ENCODE data around the gene FCHO1.

FCHO1 gene

GRCh38 chr19:17803264-17803896 lies 52.1 kb downstream of the FCHO1 start:
- Histone ChIP-seq H3K27me3 (ENCODE audit: control insufficient read depth in 2 of 2, insufficient read depth in 2 of 2, low read length in 2 of 2) (peaks cover 0 to 4% of the 10 kb centered on the region in 2 donors), H3K4me3 (ENCODE audit: low read length in 2 of 2) (no peak overlapping the region), H3K27ac (ENCODE audit: low read depth in 2 of 2, low read length in 2 of 2) (no peak overlapping the region), H3K4me1 (ENCODE audit: control insufficient read depth in 2 of 2, insufficient read depth in 2 of 2, low read length in 2 of 2) (peaks cover 4 to 9% of the 10 kb centered on the region in 2 donors), H3K9me3 (ENCODE audit: control insufficient read depth in 2 of 2, low read length in 2 of 2) (no peaks in the 10 kb centered on the region), H3K9ac (ENCODE audit: low read depth in 1 of 2, low read length in 2 of 2) (no peak overlapping the region), H3K36me3 (ENCODE audit: control insufficient read depth in 2 of 2, insufficient read depth in 2 of 2, low read length in 2 of 2) (peaks cover 11% of the 10 kb centered on the region in 2 donors)

GRCh38 chr19:17805427-17805826 lies 54.1 kb downstream of the FCHO1 start:
- H3K9me3 ChIP-seq (ENCODE audit: control insufficient read depth in 2 of 2, low read length in 2 of 2): no peaks in the 10 kb centered on the region
- H3K36me3 ChIP-seq (ENCODE audit: control insufficient read depth in 2 of 2, insufficient read depth in 2 of 2, low read length in 2 of 2): peaks cover 19 to 22% of the 10 kb centered on the region in 2 donors

GRCh38 chr19:17806945-17807344 lies 55.7 kb downstream of the FCHO1 start:
- peaks cover 0 to 4% of the 10 kb centered on the region in 2 donors for H3K27me3 ChIP-seq (ENCODE audit: control insufficient read depth in 2 of 2, insufficient read depth in 2 of 2, low read length in 2 of 2)
- H3K27ac ChIP-seq (ENCODE audit: low read depth in 2 of 2, low read length in 2 of 2): no peak overlapping the region
- no peaks in the 10 kb centered on the region for H3K9me3 ChIP-seq (ENCODE audit: control insufficient read depth in 2 of 2, low read length in 2 of 2)
- H3K4me1 ChIP-seq (ENCODE audit: control insufficient read depth in 2 of 2, insufficient read depth in 2 of 2, low read length in 2 of 2): no peaks in the 10 kb centered on the region
- no peak overlapping the region for H3K9ac ChIP-seq (ENCODE audit: low read depth in 1 of 2, low read length in 2 of 2)
- no peak overlapping the region for H3K4me3 ChIP-seq (ENCODE audit: low read length in 2 of 2)
- peaks cover 28 to 30% of the 10 kb centered on the region in 2 donors for H3K36me3 ChIP-seq (ENCODE audit: control insufficient read depth in 2 of 2, insufficient read depth in 2 of 2, low read length in 2 of 2)

More at GRCh38 chr19:17805427-17805826, 54.1 kb downstream of the FCHO1 start:
- Histone ChIP-seq H3K4me1 (ENCODE audit: control insufficient read depth in 2 of 2, insufficient read depth in 2 of 2, low read length in 2 of 2) (peaks cover 0 to under 1% of the 10 kb centered on the region in 2 donors), H3K9ac (ENCODE audit: low read depth in 1 of 2, low read length in 2 of 2) (no peak overlapping the region), H3K27me3 (ENCODE audit: control insufficient read depth in 2 of 2, insufficient read depth in 2 of 2, low read length in 2 of 2) (peaks cover 0 to 4% of the 10 kb centered on the region in 2 donors), H3K4me3 (ENCODE audit: low read length in 2 of 2) (no peak overlapping the region), H3K27ac (ENCODE audit: low read depth in 2 of 2, low read length in 2 of 2) (no peak overlapping the region)

GRCh38 chr19:17807731-17808316 lies 56.5 kb downstream of the FCHO1 start:
- Histone ChIP-seq H3K4me3 (ENCODE audit: low read length in 2 of 2) (no peak overlapping the region), H3K36me3 (ENCODE audit: control insufficient read depth in 2 of 2, insufficient read depth in 2 of 2, low read length in 2 of 2) (peaks cover 30 to 37% of the 10 kb centered on the region in 2 donors), H3K27me3 (ENCODE audit: control insufficient read depth in 2 of 2, insufficient read depth in 2 of 2, low read length in 2 of 2) (peaks cover 0 to 4% of the 10 kb centered on the region in 2 donors)

GRCh38 chr19:17811103-17811502 lies 59.8 kb downstream of the FCHO1 start:
- H3K9ac ChIP-seq (ENCODE audit: low read depth in 1 of 2, low read length in 2 of 2): no peak overlapping the region
- peaks cover 0 to 4% of the 10 kb centered on the region in 2 donors for H3K27me3 ChIP-seq (ENCODE audit: control insufficient read depth in 2 of 2, insufficient read depth in 2 of 2, low read length in 2 of 2)

More at GRCh38 chr19:17807731-17808316, 56.5 kb downstream of the FCHO1 start:
- H3K9me3 ChIP-seq (ENCODE audit: control insufficient read depth in 2 of 2, low read length in 2 of 2): no peaks in the 10 kb centered on the region
- no peaks in the 10 kb centered on the region for H3K4me1 ChIP-seq (ENCODE audit: control insufficient read depth in 2 of 2, insufficient read depth in 2 of 2, low read length in 2 of 2)
- no peak overlapping the region for H3K9ac ChIP-seq (ENCODE audit: low read depth in 1 of 2, low read length in 2 of 2)
- H3K27ac ChIP-seq (ENCODE audit: low read depth in 2 of 2, low read length in 2 of 2): no peak overlapping the region

GRCh38 chr19:17811681-17812080 lies 60.4 kb downstream of the FCHO1 start:
- Histone ChIP-seq H3K4me3 (ENCODE audit: low read length in 2 of 2) (no peak overlapping the region), H3K4me1 (ENCODE audit: control insufficient read depth in 2 of 2, insufficient read depth in 2 of 2, low read length in 2 of 2) (no peaks in the 10 kb centered on the region), H3K9me3 (ENCODE audit: control insufficient read depth in 2 of 2, low read length in 2 of 2) (no peaks in the 10 kb centered on the region), H3K27me3 (ENCODE audit: control insufficient read depth in 2 of 2, insufficient read depth in 2 of 2, low read length in 2 of 2) (peaks cover 0 to 4% of the 10 kb centered on the region in 2 donors), H3K27ac (ENCODE audit: low read depth in 2 of 2, low read length in 2 of 2) (no peak overlapping the region), H3K9ac (ENCODE audit: low read depth in 1 of 2, low read length in 2 of 2) (no peak overlapping the region), H3K36me3 (ENCODE audit: control insufficient read depth in 2 of 2, insufficient read depth in 2 of 2, low read length in 2 of 2) (peaks cover 33% of the 10 kb centered on the region in 2 donors)

More at GRCh38 chr19:17811103-17811502, 59.8 kb downstream of the FCHO1 start:
- Histone ChIP-seq H3K9me3 (ENCODE audit: control insufficient read depth in 2 of 2, low read length in 2 of 2) (no peaks in the 10 kb centered on the region), H3K4me1 (ENCODE audit: control insufficient read depth in 2 of 2, insufficient read depth in 2 of 2, low read length in 2 of 2) (no peaks in the 10 kb centered on the region), H3K27ac (ENCODE audit: low read depth in 2 of 2, low read length in 2 of 2) (no peak overlapping the region), H3K4me3 (ENCODE audit: low read length in 2 of 2) (no peak overlapping the region), H3K36me3 (ENCODE audit: control insufficient read depth in 2 of 2, insufficient read depth in 2 of 2, low read length in 2 of 2) (peaks cover 33% of the 10 kb centered on the region in 2 donors)

GRCh38 chr19:17812099-17812498 lies 60.8 kb downstream of the FCHO1 start:
- Histone ChIP-seq H3K27me3 (ENCODE audit: control insufficient read depth in 2 of 2, insufficient read depth in 2 of 2, low read length in 2 of 2) (peaks cover 0 to 4% of the 10 kb centered on the region in 2 donors), H3K36me3 (ENCODE audit: control insufficient read depth in 2 of 2, insufficient read depth in 2 of 2, low read length in 2 of 2) (peaks cover 33% of the 10 kb centered on the region in 2 donors), H3K27ac (ENCODE audit: low read depth in 2 of 2, low read length in 2 of 2) (no peak overlapping the region), H3K4me3 (ENCODE audit: low read length in 2 of 2) (no peak overlapping the region), H3K4me1 (ENCODE audit: control insufficient read depth in 2 of 2, insufficient read depth in 2 of 2, low read length in 2 of 2) (no peaks in the 10 kb centered on the region), H3K9me3 (ENCODE audit: control insufficient read depth in 2 of 2, low read length in 2 of 2) (no peaks in the 10 kb centered on the region), H3K9ac (ENCODE audit: low read depth in 1 of 2, low read length in 2 of 2) (no peak overlapping the region)

- no peaks in the 10 kb centered on the region for H3K9me3 ChIP-seq (ENCODE audit: control insufficient read depth in 2 of 2, low read length in 2 of 2)
- H3K4me3 ChIP-seq (ENCODE audit: low read length in 2 of 2): no peak overlapping the region
- H3K27ac ChIP-seq (ENCODE audit: low read depth in 2 of 2, low read length in 2 of 2): no peak overlapping the region
- peaks cover 2 to 3% of the 10 kb centered on the region in 2 donors for H3K36me3 ChIP-seq (ENCODE audit: control insufficient read depth in 2 of 2, insufficient read depth in 2 of 2, low read length in 2 of 2)
- no peaks in the 10 kb centered on the region for H3K27me3 ChIP-seq (ENCODE audit: control insufficient read depth in 2 of 2, insufficient read depth in 2 of 2, low read length in 2 of 2)
- H3K4me1 ChIP-seq (ENCODE audit: control insufficient read depth in 2 of 2, insufficient read depth in 2 of 2, low read length in 2 of 2): no peaks in the 10 kb centered on the region
- H3K9ac ChIP-seq (ENCODE audit: low read depth in 1 of 2, low read length in 2 of 2): no peak overlapping the region
These were observed 66.5 kb downstream of the FCHO1 start for GRCh38 chr19:17817668-17818363.

- Histone ChIP-seq H3K9me3 (ENCODE audit: control insufficient read depth in 2 of 2, low read length in 2 of 2) (no peaks in the 10 kb centered on the region), H3K27me3 (ENCODE audit: control insufficient read depth in 2 of 2, insufficient read depth in 2 of 2, low read length in 2 of 2) (no peaks in the 10 kb centered on the region), H3K4me1 (ENCODE audit: control insufficient read depth in 2 of 2, insufficient read depth in 2 of 2, low read length in 2 of 2) (no peaks in the 10 kb centered on the region), H3K27ac (ENCODE audit: low read depth in 2 of 2, low read length in 2 of 2) (no peak within 1 kb of the TSS), H3K4me3 (ENCODE audit: low read length in 2 of 2) (no peak within 1 kb of the TSS), H3K36me3 (ENCODE audit: control insufficient read depth in 2 of 2, insufficient read depth in 2 of 2, low read length in 2 of 2) (no peaks in the 10 kb centered on the region), H3K9ac (ENCODE audit: low read depth in 1 of 2, low read length in 2 of 2) (no peak within 1 kb of the TSS)
These were observed 69.9 kb downstream of the FCHO1 start, which contains the start of gene INSL3 for GRCh38 chr19:17821190-17821589. TSS of gene INSL3 (minus strand) at chr19:17821519. CDS start at chr19:17821506, 13 bp downstream.

GRCh38 chr19:17824339-17824738 lies 73.1 kb downstream of the FCHO1 start:
- Histone ChIP-seq H3K4me1 (ENCODE audit: control insufficient read depth in 2 of 2, insufficient read depth in 2 of 2, low read length in 2 of 2) (no peaks in the 10 kb centered on the region), H3K36me3 (ENCODE audit: control insufficient read depth in 2 of 2, insufficient read depth in 2 of 2, low read length in 2 of 2) (no peaks in the 10 kb centered on the region), H3K9me3 (ENCODE audit: control insufficient read depth in 2 of 2, low read length in 2 of 2) (no peaks in the 10 kb centered on the region), H3K27me3 (ENCODE audit: control insufficient read depth in 2 of 2, insufficient read depth in 2 of 2, low read length in 2 of 2) (no peaks in the 10 kb centered on the region), H3K4me3 (ENCODE audit: low read length in 2 of 2) (no peak overlapping the region), H3K27ac (ENCODE audit: low read depth in 2 of 2, low read length in 2 of 2) (no peak overlapping the region), H3K9ac (ENCODE audit: low read depth in 1 of 2, low read length in 2 of 2) (no peak overlapping the region)

All from mucosa of rectum (tissue), 2 donors.